Measurements from ENCODE around the gene NISCH.

NISCH gene

DNA sequence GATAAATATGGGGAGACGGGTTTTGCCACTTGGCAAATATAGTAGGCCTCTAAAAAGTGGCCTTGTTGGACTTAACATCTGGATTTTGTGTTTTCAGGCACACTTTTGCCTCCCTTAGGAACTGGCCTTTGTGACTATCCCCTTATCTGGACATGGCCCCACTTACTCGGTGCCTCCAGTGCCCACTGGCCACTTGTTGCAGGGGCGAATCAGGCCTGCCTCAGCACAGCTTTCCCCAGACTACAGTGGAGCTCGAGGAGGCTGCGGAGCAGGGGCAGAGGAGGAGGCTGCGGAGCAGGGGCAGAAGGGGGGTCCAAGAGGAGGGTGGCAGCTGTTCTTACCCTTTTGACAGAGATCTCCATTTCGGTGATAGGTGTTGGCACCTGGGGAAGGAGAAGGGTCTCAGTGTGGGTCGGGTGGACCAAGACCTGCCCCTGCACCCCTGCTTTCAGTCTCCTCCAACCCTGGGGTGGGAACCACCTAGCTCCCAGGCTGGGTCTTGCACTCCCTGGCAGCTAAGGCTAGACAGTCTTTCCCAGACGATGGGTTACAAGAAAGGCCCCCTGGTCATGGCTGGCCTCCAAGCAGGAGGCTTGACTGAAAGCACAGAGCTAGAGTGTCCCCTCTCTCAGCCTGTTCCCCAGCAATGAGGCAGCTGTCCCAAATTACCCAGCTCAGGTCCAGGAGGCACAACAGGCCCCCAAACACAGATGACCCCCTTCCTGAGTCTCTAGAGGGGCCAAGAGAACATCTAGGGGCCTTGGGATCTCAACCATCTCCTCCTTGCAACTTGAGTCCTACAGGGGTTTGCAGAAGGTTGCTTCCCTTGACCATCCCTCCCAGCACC lies 16.6 kb upstream of the NISCH start:
- H3K9me3 ChIP-seq (replicated peaks; ENCODE audit: insufficient read depth, low read length), result no peaks in the 10 kb centered on the region
- no peak overlapping the region for H2AFZ ChIP-seq (ENCODE audit: low read length)
- H3K27ac ChIP-seq (ENCODE audit: low read length), result no peak overlapping the region
- no peaks in the 10 kb centered on the region for H3K9me2 ChIP-seq (replicated peaks; ENCODE audit: insufficient read depth, low read length)
- no peaks in the 10 kb centered on the region for H3K4me1 ChIP-seq (ENCODE audit: low read length)
- no peaks in the 10 kb centered on the region for H4K20me1 ChIP-seq (ENCODE audit: insufficient read depth, low read length)
- no peak overlapping the region for H3K4me2 ChIP-seq (ENCODE audit: low read depth, low read length)
- H3F3A ChIP-seq (ENCODE audit: insufficient read depth, low read length), result no peaks in the 10 kb centered on the region
- H3K9ac ChIP-seq (ENCODE audit: low read length), result no peak overlapping the region
- TF ChIP-seq EZH2 (optimal IDR thresholded peaks at IDR 0.05; ENCODE audit: low read depth, low read length), result no peak
- TF ChIP-seq, protein P1, sequence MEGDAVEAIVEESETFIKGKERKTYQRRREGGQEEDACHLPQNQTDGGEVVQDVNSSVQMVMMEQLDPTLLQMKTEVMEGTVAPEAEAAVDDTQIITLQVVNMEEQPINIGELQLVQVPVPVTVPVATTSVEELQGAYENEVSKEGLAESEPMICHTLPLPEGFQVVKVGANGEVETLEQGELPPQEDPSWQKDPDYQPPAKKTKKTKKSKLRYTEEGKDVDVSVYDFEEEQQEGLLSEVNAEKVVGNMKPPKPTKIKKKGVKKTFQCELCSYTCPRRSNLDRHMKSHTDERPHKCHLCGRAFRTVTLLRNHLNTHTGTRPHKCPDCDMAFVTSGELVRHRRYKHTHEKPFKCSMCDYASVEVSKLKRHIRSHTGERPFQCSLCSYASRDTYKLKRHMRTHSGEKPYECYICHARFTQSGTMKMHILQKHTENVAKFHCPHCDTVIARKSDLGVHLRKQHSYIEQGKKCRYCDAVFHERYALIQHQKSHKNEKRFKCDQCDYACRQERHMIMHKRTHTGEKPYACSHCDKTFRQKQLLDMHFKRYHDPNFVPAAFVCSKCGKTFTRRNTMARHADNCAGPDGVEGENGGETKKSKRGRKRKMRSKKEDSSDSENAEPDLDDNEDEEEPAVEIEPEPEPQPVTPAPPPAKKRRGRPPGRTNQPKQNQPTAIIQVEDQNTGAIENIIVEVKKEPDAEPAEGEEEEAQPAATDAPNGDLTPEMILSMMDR (IDR thresholded peaks at IDR 0.05; ENCODE audit: low read length), result no peak
- H3K27me3 ChIP-seq (replicated peaks; ENCODE audit: insufficient read depth, low read length), result no peaks in the 10 kb centered on the region
- no peaks in the 10 kb centered on the region for H3K36me3 ChIP-seq (replicated peaks; ENCODE audit: insufficient read depth, low read length)
- no peak overlapping the region for H3K4me3 ChIP-seq (ENCODE audit: low read length)
- DNase-seq, result no peak
- no peaks in the 10 kb centered on the region for H3K79me2 ChIP-seq (ENCODE audit: low read length)

DNA sequence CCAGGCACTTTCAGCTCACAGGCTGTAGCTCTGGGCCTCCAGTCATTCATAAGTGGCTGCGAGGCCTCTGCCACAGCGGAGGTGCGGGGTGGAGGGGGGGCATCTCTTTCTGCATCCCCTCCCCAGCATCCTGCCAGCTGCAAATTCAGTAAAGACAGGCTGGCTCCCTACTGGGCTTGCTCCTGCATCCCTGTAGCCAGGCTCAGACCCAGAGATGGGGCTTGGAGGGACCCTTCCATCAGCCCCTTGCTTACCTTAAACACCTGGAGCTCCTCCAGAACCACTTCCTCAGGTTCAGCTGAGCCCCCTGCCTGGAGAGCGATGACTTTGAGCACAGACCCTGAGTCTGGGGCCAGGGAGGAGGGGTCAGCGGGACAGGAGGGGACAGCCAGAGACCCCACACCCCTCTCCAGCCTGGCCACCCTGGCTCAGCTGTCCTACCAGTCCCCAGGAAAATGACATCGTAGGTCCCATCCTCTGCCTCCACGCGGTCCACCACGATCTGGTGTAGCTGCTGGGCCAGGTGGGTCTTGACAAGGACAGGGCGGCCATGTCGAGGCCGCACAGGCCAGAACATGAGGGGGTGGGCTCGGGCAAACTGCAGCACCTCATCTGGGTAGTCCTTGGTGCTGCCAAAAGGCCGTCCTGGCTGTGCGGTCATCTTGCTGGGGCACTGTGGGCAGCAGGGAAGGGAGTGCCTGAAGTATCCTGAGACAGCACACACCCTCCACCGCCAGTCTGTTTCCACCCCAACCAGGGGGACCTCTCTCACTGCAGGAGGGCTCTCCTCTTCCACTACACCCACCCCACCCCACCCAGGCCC lies 15.8 kb upstream of the NISCH start:
- H3K4me2 ChIP-seq (ENCODE audit: low read depth, low read length), result no peak overlapping the region
- no peaks in the 10 kb centered on the region for H3F3A ChIP-seq (ENCODE audit: insufficient read depth, low read length)
- no peak overlapping the region for H3K9ac ChIP-seq (ENCODE audit: low read length)
- no peak overlapping the region for H3K27ac ChIP-seq (ENCODE audit: low read length)
- DNase-seq, result no peak
- no peaks in the 10 kb centered on the region for H3K4me1 ChIP-seq (ENCODE audit: low read length)
- H3K79me2 ChIP-seq (ENCODE audit: low read length), result no peaks in the 10 kb centered on the region
- TF ChIP-seq, protein P1 (IDR thresholded peaks at IDR 0.05; ENCODE audit: low read length), result no peak
- no peak for TF ChIP-seq EZH2 (optimal IDR thresholded peaks at IDR 0.05; ENCODE audit: low read depth, low read length)
- no peak for TF ChIP-seq EZH2phosphoT487 (IDR thresholded peaks at IDR 0.05; ENCODE audit: low read length)
- H3K27me3 ChIP-seq (replicated peaks; ENCODE audit: insufficient read depth, low read length), result no peaks in the 10 kb centered on the region
- no peaks in the 10 kb centered on the region for H3K9me2 ChIP-seq (replicated peaks; ENCODE audit: insufficient read depth, low read length)
- no peak overlapping the region for H3K4me3 ChIP-seq (ENCODE audit: low read length)
- H3K36me3 ChIP-seq (replicated peaks; ENCODE audit: insufficient read depth, low read length), result no peaks in the 10 kb centered on the region
- no peak overlapping the region for H2AFZ ChIP-seq (ENCODE audit: low read length)
- H4K20me1 ChIP-seq (ENCODE audit: insufficient read depth, low read length), result no peaks in the 10 kb centered on the region
- H3K9me3 ChIP-seq (replicated peaks; ENCODE audit: insufficient read depth, low read length), result no peaks in the 10 kb centered on the region

DNA sequence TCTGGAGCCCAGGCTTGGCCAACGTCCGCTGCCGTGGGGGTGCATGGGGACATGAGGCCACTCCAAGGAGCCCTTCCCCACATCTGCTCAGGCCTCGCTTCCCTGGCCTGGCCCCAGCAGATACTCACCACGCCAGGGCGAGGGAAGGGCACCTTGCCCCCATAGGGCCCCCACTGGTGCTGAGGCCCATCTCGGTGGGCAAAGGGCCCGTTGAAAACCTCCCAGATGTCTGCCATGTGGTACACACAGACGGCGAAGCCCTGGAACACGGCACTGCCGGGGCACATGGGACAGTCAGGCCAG lies 15.2 kb upstream of the NISCH start:
- no peaks in the 10 kb centered on the region for H3K27me3 ChIP-seq (replicated peaks; ENCODE audit: insufficient read depth, low read length)
- no peaks in the 10 kb centered on the region for H3K9me3 ChIP-seq (replicated peaks; ENCODE audit: insufficient read depth, low read length)
- H3K4me3 ChIP-seq (ENCODE audit: low read length), result no peak overlapping the region
- H3K27ac ChIP-seq (ENCODE audit: low read length), result no peak overlapping the region
- TF ChIP-seq EZH2 (optimal IDR thresholded peaks at IDR 0.05; ENCODE audit: low read depth, low read length) (no peak), EZH2phosphoT487 (IDR thresholded peaks at IDR 0.05; ENCODE audit: low read length) (no peak)
- TF ChIP-seq, protein P1 (IDR thresholded peaks at IDR 0.05; ENCODE audit: low read length), result no peak
- no peak overlapping the region for H2AFZ ChIP-seq (ENCODE audit: low read length)
- H3K79me2 ChIP-seq (ENCODE audit: low read length), result no peaks in the 10 kb centered on the region
- peaks cover 2% of the 10 kb centered on the region for H3K4me1 ChIP-seq (ENCODE audit: low read length)
- H3K4me2 ChIP-seq (ENCODE audit: low read depth, low read length), result no peak overlapping the region
- DNase-seq, result no peak
- no peaks in the 10 kb centered on the region for H3K9me2 ChIP-seq (replicated peaks; ENCODE audit: insufficient read depth, low read length)
- no peaks in the 10 kb centered on the region for H4K20me1 ChIP-seq (ENCODE audit: insufficient read depth, low read length)
- H3F3A ChIP-seq (ENCODE audit: insufficient read depth, low read length), result no peaks in the 10 kb centered on the region
- no peaks in the 10 kb centered on the region for H3K36me3 ChIP-seq (replicated peaks; ENCODE audit: insufficient read depth, low read length)
- H3K9ac ChIP-seq (ENCODE audit: low read length), result no peak overlapping the region

Measured in MM.1S (cell line).